MM.1S (cell line): ENCODE data around the gene ARHGEF19.
"Not testable (repeated sequence)": the region's sequence is repeated elsewhere in the genome, so short reads cannot be mapped to it uniquely, and the experiment has no call there.

ENCODE experiments used
- DNase-seq: peaks from one replicate; pipeline ENCODE4 v3.0.0-alpha.2; 2015
- H2AFZ ChIP-seq: fragments of 300-600 bp; sonication (generic); 2 replicates; pipeline ENCODE4 v1.6.0; 2016; ENCODE audit warnings: antibody characterized with exemption, low read length
- H3F3A ChIP-seq: fragments of 300-600 bp; sonication (generic); 2 replicates; pipeline ENCODE4 v1.6.1; 2016; ENCODE audit warnings: mild to moderate bottlenecking, antibody characterized with exemption, low read length, moderate library complexity, mixed read lengths; ENCODE audit not compliant: insufficient read depth
- H3K27ac ChIP-seq: fragments of 300-600 bp; sonication (generic); 2 replicates; pipeline ENCODE4 v1.5.1; 2016; ENCODE audit warnings: mild to moderate bottlenecking, low read length
- H3K27me3 ChIP-seq: fragments of 300-600 bp; sonication (generic); replicated peaks from 2 replicates; pipeline ENCODE4 v1.6.0; 2016; ENCODE audit warnings: low read length; ENCODE audit not compliant: insufficient read depth
- H3K36me3 ChIP-seq: fragments of 300-600 bp; sonication (generic); replicated peaks from 2 replicates; pipeline ENCODE4 v1.6.1; 2016; ENCODE audit warnings: mild to moderate bottlenecking, low read length, mixed read lengths; ENCODE audit not compliant: insufficient read depth
- H3K4me1 ChIP-seq: fragments of 300-600 bp; sonication (generic); 2 replicates; pipeline ENCODE4 v1.6.1; 2016; ENCODE audit warnings: low read length, mixed read lengths
- H3K4me2 ChIP-seq: fragments of 300-600 bp; sonication (generic); 2 replicates; pipeline ENCODE4 v1.6.0; 2016; ENCODE audit warnings: low read depth, low read length
- H3K4me3 ChIP-seq: fragments of 300-600 bp; sonication (generic); 2 replicates; pipeline ENCODE4 v1.5.1; 2016; ENCODE audit warnings: low read length, mixed read lengths
- H3K79me2 ChIP-seq: fragments of 300-600 bp; sonication (generic); 2 replicates; pipeline ENCODE4 v1.6.1; 2016; ENCODE audit warnings: mixed run types, low read length, mixed read lengths
- H3K9ac ChIP-seq: fragments of 300-600 bp; sonication (generic); 2 replicates; pipeline ENCODE4 v1.6.1; 2016; ENCODE audit warnings: low read length, mixed read lengths
- H3K9me2 ChIP-seq: fragments of 300-600 bp; sonication (generic); replicated peaks from 2 replicates; pipeline ENCODE4 v1.6.1; 2016; ENCODE audit warnings: mild to moderate bottlenecking, low read length, mixed read lengths; ENCODE audit not compliant: insufficient read depth
- H3K9me3 ChIP-seq: fragments of 300-600 bp; sonication (generic); replicated peaks from 2 replicates; pipeline ENCODE4 v1.6.1; 2016; ENCODE audit warnings: mild to moderate bottlenecking, low read length, mixed read lengths; ENCODE audit not compliant: insufficient read depth
- H4K20me1 ChIP-seq: fragments of 300-600 bp; sonication (generic); 2 replicates; pipeline ENCODE4 v1.6.1; 2016; ENCODE audit warnings: mild to moderate bottlenecking, low read length, moderate library complexity, mixed read lengths; ENCODE audit not compliant: insufficient read depth
- EZH2 ChIP-seq: fragments of 300-600 bp; sonication (generic); optimal IDR thresholded peaks from 2 replicates; pipeline ENCODE3; 2017; ENCODE audit warnings: low read depth, mild to moderate bottlenecking, antibody characterized with exemption, low read length, mixed read lengths
- EZH2phosphoT487 ChIP-seq: fragments of 300-600 bp; sonication (generic); IDR thresholded peaks from 2 replicates; pipeline ENCODE4 v1.6.1; 2018; ENCODE audit warnings: antibody characterized with exemption, low read length
- TF ChIP-seq, protein P1 (sequence below): fragments of 300-600 bp; sonication (generic); IDR thresholded peaks from 2 replicates; pipeline ENCODE4 v1.5.1; 2016; ENCODE audit warnings: antibody characterized with exemption, low read length, mixed read lengths

ARHGEF19 gene

GRCh38 chr1:16258591-16259135 is 46.2 kb upstream of the ARHGEF19 start:
- Histone ChIP-seq H3K27ac (no peak overlapping the region), H3K4me3 (no peak overlapping the region), H3F3A (no peaks in the 10 kb centered on the region), H3K79me2 (no peaks in the 10 kb centered on the region; the same call in 1 of the 2 replicates), H3K4me1 (no peaks in the 10 kb centered on the region), H3K9me2 (no peaks in the 10 kb centered on the region), H3K9me3 (no peaks in the 10 kb centered on the region), H3K27me3 (no peaks in the 10 kb centered on the region), H3K4me2 (no peak overlapping the region), H3K9ac (no peak overlapping the region), H3K36me3 (no peaks in the 10 kb centered on the region), H2AFZ (no peak overlapping the region), H4K20me1 (no peaks in the 10 kb centered on the region)
- no peak for DNase-seq
- TF ChIP-seq EZH2 (no peak), EZH2phosphoT487 (no peak)
- TF ChIP-seq, protein P1, sequence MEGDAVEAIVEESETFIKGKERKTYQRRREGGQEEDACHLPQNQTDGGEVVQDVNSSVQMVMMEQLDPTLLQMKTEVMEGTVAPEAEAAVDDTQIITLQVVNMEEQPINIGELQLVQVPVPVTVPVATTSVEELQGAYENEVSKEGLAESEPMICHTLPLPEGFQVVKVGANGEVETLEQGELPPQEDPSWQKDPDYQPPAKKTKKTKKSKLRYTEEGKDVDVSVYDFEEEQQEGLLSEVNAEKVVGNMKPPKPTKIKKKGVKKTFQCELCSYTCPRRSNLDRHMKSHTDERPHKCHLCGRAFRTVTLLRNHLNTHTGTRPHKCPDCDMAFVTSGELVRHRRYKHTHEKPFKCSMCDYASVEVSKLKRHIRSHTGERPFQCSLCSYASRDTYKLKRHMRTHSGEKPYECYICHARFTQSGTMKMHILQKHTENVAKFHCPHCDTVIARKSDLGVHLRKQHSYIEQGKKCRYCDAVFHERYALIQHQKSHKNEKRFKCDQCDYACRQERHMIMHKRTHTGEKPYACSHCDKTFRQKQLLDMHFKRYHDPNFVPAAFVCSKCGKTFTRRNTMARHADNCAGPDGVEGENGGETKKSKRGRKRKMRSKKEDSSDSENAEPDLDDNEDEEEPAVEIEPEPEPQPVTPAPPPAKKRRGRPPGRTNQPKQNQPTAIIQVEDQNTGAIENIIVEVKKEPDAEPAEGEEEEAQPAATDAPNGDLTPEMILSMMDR, result no peak

DNA sequence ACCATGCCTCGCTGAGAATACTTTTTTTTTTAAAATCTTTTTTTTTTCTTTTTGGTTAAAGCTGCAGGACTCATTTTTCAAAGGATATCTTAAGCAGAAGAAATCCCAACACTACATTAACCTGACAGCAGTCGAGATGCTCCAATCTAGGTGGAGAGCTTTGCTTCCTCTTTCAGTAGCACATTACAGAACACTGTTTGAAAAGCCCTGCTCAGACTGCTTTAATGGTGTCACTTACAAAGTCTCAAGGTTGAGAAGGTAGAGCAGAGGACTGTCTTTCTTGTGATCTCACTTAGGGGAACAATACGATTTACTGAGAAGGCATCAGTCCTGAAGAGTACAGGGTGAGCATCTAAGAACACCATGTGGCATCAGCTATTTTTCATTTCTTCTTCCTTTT is 45.5 kb upstream of the ARHGEF19 start:
- H3K4me1 ChIP-seq, result no peaks in the 10 kb centered on the region
- no peaks in the 10 kb centered on the region; the same call in 1 of the 2 replicates for H3K79me2 ChIP-seq
- H3K27ac ChIP-seq, result no peak overlapping the region
- no peaks in the 10 kb centered on the region for H4K20me1 ChIP-seq
- H3K27me3 ChIP-seq, result no peaks in the 10 kb centered on the region
- no peak overlapping the region for H2AFZ ChIP-seq
- no peaks in the 10 kb centered on the region for H3K9me3 ChIP-seq
- no peaks in the 10 kb centered on the region for H3K9me2 ChIP-seq
- H3K9ac ChIP-seq, result no peak overlapping the region
- no peaks in the 10 kb centered on the region for H3K36me3 ChIP-seq
- no peak overlapping the region for H3K4me3 ChIP-seq
- TF ChIP-seq, protein P1, result no peak
- TF ChIP-seq EZH2 (no peak), EZH2phosphoT487 (no peak)
- no peak overlapping the region for H3K4me2 ChIP-seq
- no peak for DNase-seq
- H3F3A ChIP-seq, result no peaks in the 10 kb centered on the region

- H3K27me3 ChIP-seq, H3K27ac ChIP-seq, H3F3A ChIP-seq, H3K4me1 ChIP-seq, H3K36me3 ChIP-seq, H4K20me1 ChIP-seq, H3K79me2 ChIP-seq, DNase-seq, H3K9me3 ChIP-seq, H3K9ac ChIP-seq, H3K9me2 ChIP-seq, H3K4me2 ChIP-seq, H2AFZ ChIP-seq, H3K4me3 ChIP-seq: not testable (repeated sequence)
These were observed 45.1 kb upstream of the ARHGEF19 start for GRCh38 chr1:16257556-16257955.

- no peaks in the 10 kb centered on the region for H3K27me3 ChIP-seq
- H3K9ac ChIP-seq, result no peak overlapping the region
- no peak overlapping the region for H3K27ac ChIP-seq
- H3K4me1 ChIP-seq, result no peaks in the 10 kb centered on the region
- H3K9me3 ChIP-seq, result no peaks in the 10 kb centered on the region
- no peaks in the 10 kb centered on the region for H3K36me3 ChIP-seq
- H3K4me3 ChIP-seq, result no peak overlapping the region
- no peak overlapping the region for H2AFZ ChIP-seq
- no peak for DNase-seq
- TF ChIP-seq EZH2 (no peak), EZH2phosphoT487 (no peak)
- TF ChIP-seq, protein P1, result no peak
- no peaks in the 10 kb centered on the region for H4K20me1 ChIP-seq
- H3K4me2 ChIP-seq, result no peak overlapping the region
- no peaks in the 10 kb centered on the region; the same call in 1 of the 2 replicates for H3K79me2 ChIP-seq
- H3K9me2 ChIP-seq, result no peaks in the 10 kb centered on the region
- no peaks in the 10 kb centered on the region for H3F3A ChIP-seq
These were observed 44.0 kb upstream of the ARHGEF19 start for GRCh38 chr1:16256478-16256877.
